ENCODE data around the gene BCAS1.

Gene BCAS1

DNA sequence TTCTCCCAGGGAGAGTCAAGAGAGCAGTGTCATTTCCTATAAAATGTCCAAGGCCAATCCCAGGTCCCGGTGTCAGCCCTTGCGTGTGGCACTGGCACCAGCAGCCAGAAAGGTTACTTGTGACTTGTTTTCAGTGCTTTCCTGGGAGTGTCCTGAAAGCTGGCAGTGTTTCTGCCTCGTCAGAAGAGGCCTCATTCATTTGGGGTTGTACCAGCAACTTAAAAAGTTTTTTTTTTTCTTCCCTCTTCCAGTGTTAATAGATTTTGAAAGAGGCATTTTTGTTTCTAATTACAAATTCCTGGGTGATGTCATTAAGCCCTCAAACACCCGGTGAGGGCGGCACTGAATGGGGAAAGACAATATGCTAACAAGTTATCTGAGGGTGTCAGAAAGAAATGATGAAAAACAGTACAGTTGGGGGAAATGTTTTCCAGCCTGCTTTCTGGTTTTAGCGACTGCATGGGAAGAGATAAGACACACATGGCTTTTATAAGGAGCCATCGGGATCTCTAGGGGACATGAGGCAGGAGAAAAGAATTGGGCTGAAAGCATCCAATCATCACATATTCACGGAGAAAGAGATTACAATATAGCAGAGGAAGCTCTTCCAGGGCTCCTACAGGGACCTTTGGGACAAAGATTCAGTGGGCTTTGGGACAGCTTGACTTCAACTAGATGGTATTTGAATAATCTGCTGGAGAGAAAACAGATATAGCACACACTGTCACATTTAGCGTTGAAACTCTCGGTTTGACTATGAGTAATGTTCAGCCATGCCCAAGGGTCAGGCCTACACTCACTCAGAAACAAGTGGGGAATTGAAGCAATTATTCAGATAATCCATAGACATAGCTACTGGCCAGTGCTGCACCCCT lies 153.0 kb downstream of the BCAS1 start:
- Histone ChIP-seq H3K9ac (ENCODE audit: low read depth, low read length) (no peak overlapping the region), H3K27ac (ENCODE audit: low read length) (no peak overlapping the region)
- ATAC-seq (ENCODE audit: insufficient read depth, low read depth): no peak

GRCh38 chr20:53916173-53916512 lies 154.3 kb downstream of the BCAS1 start:
- Histone ChIP-seq H3K9me3 (ENCODE audit: insufficient read depth, low read length, severe bottlenecking) (peaks cover 2% of the 10 kb centered on the region), H3K36me3 (ENCODE audit: insufficient read depth, low read length) (no peaks in the 10 kb centered on the region), H3K27me3 (ENCODE audit: insufficient read depth, low read length, poor library complexity) (no peaks in the 10 kb centered on the region), H4K20me1 (ENCODE audit: insufficient read depth, low read length) (no peaks in the 10 kb centered on the region), H3K79me2 (ENCODE audit: insufficient read depth, low read length) (no peaks in the 10 kb centered on the region), H3K4me2 (ENCODE audit: insufficient read depth, low read length) (peak overlapping the region; percentile 83), H3K9ac (ENCODE audit: low read depth, low read length) (peak overlapping the region; percentile 83), H3K4me3 (ENCODE audit: low read depth in 1 of 2, low read length in 2 of 2) (peak overlapping the region in 1 of 2 experiments; percentile 69; a peak in 3 of 4 replicates), H2AFZ (ENCODE audit: low read depth, low read length) (peak overlapping the region; percentile 79), H3K27ac (ENCODE audit: low read length) (peak overlapping the region; percentile 98), H3K4me1 (ENCODE audit: insufficient read depth, low read length) (peaks cover 22% of the 10 kb centered on the region)
- DNase-seq (no peak), ATAC-seq (ENCODE audit: insufficient read depth, low read depth) (peak; percentile 28)
- TF ChIP-seq EZH2 (IDR thresholded peaks at IDR 0.05; ENCODE audit: borderline replicate concordance, low read depth, low read length, severe bottlenecking): no peak
- TF ChIP-seq CTCF (IDR thresholded peaks at IDR 0.05; ENCODE audit: borderline replicate concordance, extremely low read depth, low read length, poor library complexity, severe bottlenecking): no peak

More for the DNA sequence above, 153.0 kb downstream of the BCAS1 start:
- H4K20me1 ChIP-seq (ENCODE audit: insufficient read depth, low read length): no peaks in the 10 kb centered on the region
- DNase-seq: no peak
- H3K4me2 ChIP-seq (ENCODE audit: insufficient read depth, low read length): no peak overlapping the region
- no peak overlapping the region for H2AFZ ChIP-seq (ENCODE audit: low read depth, low read length)
- H3K4me3 ChIP-seq (ENCODE audit: low read depth in 1 of 2, low read length in 2 of 2): no peak overlapping the region
- no peaks in the 10 kb centered on the region for H3K9me3 ChIP-seq (ENCODE audit: insufficient read depth, low read length, severe bottlenecking)
- H3K36me3 ChIP-seq (ENCODE audit: insufficient read depth, low read length): no peaks in the 10 kb centered on the region
- H3K27me3 ChIP-seq (ENCODE audit: insufficient read depth, low read length, poor library complexity): no peaks in the 10 kb centered on the region
- no peaks in the 10 kb centered on the region for H3K79me2 ChIP-seq (ENCODE audit: insufficient read depth, low read length)
- H3K4me1 ChIP-seq (ENCODE audit: insufficient read depth, low read length): peaks cover 22% of the 10 kb centered on the region
- TF ChIP-seq EZH2 (IDR thresholded peaks at IDR 0.05; ENCODE audit: borderline replicate concordance, low read depth, low read length, severe bottlenecking) (no peak), CTCF (IDR thresholded peaks at IDR 0.05; ENCODE audit: borderline replicate concordance, extremely low read depth, low read length, poor library complexity, severe bottlenecking) (no peak)

GRCh38 chr20:53915446-53916172 lies 154.8 kb downstream of the BCAS1 start:
- peaks cover 22% of the 10 kb centered on the region for H3K4me1 ChIP-seq (ENCODE audit: insufficient read depth, low read length)
- peak overlapping the region; percentile 83 for H3K9ac ChIP-seq (ENCODE audit: low read depth, low read length)
- H3K4me2 ChIP-seq (ENCODE audit: insufficient read depth, low read length): peak overlapping the region; percentile 83

More at GRCh38 chr20:53915446-53916172, 154.8 kb downstream of the BCAS1 start:
- peak overlapping the region; percentile 98 for H3K27ac ChIP-seq (ENCODE audit: low read length)
- no peaks in the 10 kb centered on the region for H3K27me3 ChIP-seq (ENCODE audit: insufficient read depth, low read length, poor library complexity)
- DNase-seq (peak; percentile 99), ATAC-seq (ENCODE audit: insufficient read depth, low read depth) (peak; percentile 99)
- TF ChIP-seq CTCF (IDR thresholded peaks at IDR 0.05; ENCODE audit: borderline replicate concordance, extremely low read depth, low read length, poor library complexity, severe bottlenecking): peak; percentile 100
- TF ChIP-seq EZH2 (IDR thresholded peaks at IDR 0.05; ENCODE audit: borderline replicate concordance, low read depth, low read length, severe bottlenecking): no peak
- H3K36me3 ChIP-seq (ENCODE audit: insufficient read depth, low read length): no peaks in the 10 kb centered on the region
- no peaks in the 10 kb centered on the region for H3K79me2 ChIP-seq (ENCODE audit: insufficient read depth, low read length)
- peak overlapping the region; percentile 94 for H2AFZ ChIP-seq (ENCODE audit: low read depth, low read length)
- peak overlapping the region; percentile 52 to 69 for H3K4me3 ChIP-seq (ENCODE audit: low read depth in 1 of 2, low read length in 2 of 2)
- peaks cover 2% of the 10 kb centered on the region for H3K9me3 ChIP-seq (ENCODE audit: insufficient read depth, low read length, severe bottlenecking)
- no peaks in the 10 kb centered on the region for H4K20me1 ChIP-seq (ENCODE audit: insufficient read depth, low read length)

Measured in DND-41 (cell line).